NCI-H1436 (cell line): ENCODE data around the gene PLA2G5.

Experiments used
- DNase-seq: peaks from one replicate; lab custom pipeline; 2025; lab: John Stamatoyannopoulos, UW

PLA2G5 gene

DNA sequence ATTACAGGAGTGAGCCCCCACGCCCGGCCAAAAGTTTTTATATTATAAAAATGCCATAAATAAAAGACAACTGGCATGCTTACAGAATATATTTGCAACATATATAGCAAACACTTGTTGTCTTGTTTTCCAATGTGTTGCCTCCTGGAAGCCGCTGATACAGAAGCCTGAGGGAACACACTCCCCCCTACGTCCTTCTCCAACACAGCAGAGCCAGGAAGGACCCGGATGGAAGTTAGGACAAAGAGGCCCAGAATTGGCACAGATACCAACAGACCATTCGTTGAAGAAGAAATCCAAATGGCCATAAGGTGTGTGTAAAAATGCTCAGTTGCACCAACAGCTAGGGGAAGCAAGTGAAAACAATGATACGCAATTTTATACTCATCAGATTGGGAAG, 1.3 kb upstream of the PLA2G5 start:
- no peak for DNase-seq

DNA sequence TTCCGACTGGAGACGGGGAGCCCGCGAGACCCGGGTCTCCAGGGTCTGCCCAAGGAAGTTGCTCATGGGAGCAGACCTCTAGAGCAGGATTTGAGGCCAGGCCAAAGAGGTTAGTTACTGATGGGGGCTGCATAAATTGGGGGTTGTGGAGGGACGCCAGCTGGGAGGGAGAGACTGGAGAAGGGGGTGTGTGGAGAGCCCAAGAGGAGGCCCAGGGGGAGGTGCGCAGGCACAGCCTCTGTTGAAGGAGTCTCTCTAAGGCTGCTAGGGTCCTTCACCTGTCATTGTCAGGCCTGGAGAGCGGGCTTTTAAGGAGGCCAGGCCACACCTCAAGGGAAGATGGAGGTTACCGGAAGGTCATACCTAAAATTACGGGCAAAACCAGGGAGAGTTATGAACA, 363 bp downstream of the PLA2G5 start:
- DNase-seq, result no peak

DNA sequence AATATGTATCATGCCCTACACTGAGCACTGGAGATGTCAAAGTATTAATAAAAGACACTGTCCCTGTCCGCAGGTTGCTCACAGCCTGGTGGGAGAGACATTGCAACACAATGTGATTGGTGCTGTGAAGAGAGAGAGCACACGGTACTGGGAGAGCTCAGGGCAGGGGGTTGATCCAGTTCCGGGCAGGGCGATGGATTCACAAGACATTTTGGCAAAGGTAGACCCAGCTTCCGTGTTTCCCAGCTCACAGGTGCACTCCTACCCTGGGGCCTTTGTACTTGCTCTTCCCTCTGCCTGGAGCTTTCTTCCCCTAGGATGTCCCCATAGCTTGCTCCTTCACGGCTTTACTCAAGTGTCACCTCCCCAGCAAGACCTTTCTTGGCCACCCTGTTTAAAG, 1.4 kb downstream of the PLA2G5 start:
- DNase-seq, result no peak

DNA sequence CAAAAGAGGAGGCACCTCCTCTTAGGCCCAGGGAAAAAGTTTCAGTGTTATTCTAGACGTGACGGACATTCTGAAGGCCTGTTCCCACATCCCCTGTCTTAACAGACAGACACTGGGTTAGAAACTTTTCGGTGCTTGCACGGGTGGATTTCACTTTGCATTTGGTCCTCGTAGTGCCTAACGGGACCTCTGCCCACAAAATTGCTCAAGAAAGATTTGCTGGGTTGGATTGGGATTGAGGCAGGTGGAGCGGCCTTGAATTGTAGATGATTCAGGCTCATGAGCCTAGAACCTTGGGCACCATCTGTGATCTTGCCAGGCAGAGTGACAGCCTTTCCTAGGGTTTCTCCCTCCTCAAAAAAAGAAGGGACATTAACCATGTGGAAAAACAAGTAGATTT, 2.8 kb downstream of the PLA2G5 start:
- no peak for DNase-seq

DNA sequence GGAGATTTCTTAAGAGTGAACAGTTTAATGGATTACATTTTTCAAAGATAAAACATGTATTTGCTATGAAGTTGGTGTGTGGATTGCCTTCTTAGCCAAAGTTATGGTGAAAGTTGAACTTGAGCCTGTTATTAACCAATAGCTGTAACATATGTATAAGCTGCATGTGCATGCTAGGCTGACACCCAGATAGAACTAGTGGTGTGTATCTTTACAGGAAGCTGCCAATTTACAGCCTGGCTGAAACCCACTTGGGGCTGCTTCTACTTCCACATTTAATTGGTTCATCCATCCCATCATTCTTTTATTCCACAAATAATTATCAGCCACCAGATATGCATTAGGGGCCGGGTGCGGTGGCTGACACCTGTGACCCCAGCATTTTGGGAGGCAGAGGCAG, 3.3 kb downstream of the PLA2G5 start:
- DNase-seq, result no peak

DNA sequence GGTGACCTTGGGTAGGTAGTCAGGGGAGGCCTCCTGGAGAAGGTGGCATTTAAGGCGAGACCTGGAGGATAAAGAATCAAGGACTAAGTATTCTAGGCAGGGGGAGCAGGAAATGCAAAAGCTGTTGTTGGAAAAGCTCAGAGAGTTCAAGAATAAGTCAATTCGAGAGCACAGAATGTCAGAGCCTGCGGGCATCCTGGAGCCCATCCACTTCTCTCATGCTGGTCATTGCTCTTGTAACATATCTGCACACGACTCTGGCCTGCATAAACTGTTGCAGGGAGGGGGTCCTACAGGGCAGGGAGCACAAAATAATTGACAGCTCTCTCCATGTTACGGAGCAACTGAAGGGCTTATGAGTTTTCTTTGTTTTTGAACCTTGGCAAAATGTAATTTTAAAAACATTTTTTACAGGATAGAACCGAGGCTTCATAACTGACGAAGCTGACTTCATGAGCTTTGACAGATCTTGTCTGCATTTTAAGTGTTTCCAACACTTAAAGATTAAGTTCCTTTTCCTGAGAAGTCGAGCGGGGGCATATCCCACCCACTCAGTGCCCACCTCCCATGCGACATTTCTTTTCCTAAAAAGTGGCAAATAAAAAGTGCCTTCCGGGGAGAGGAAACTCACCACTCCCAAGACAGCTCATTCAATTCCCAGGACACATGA, 4.2 kb downstream of the PLA2G5 start:
- DNase-seq, result no peak

DNA sequence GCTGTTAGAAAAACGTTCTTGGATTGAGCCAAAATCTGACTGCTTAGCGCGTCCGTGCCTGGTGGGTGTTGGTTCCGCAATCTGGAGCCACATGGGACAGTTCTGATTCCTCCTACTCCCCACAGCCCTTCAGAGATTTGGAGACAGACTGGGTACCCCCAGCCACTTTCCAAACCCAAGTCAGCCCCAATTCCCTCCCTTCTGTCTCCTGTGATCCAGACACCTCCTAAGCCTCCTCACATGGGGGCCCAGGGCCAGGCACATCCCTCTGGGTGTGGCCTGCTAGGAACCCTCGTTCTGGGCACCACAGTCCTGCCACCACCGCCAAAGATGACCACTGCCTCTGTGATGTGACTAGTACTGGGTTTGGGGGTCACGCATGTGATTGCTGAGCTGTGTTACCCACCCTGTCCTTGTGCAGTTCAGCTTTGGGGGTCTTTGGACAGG, 4.8 kb downstream of the PLA2G5 start:
- DNase-seq, result no peak

DNA sequence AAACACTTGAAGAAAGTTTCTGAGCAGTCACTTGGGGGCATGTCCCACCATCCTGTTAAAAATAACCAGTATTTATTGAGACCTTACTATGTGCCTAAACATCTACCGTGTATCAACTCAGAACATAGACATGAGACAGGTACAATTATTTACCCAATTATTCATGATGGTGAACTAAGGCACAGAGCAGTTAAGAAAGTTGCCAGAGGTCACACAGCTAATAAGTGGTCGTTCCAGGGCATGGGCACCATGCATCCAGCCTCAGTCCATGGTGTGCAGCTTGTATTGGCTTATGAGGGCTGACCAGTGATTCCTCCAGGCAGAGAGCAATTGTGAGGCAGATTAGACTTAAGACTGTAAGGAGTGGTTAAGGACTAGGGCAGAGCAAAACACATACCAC, 5.4 kb downstream of the PLA2G5 start:
- DNase-seq, result no peak

DNA sequence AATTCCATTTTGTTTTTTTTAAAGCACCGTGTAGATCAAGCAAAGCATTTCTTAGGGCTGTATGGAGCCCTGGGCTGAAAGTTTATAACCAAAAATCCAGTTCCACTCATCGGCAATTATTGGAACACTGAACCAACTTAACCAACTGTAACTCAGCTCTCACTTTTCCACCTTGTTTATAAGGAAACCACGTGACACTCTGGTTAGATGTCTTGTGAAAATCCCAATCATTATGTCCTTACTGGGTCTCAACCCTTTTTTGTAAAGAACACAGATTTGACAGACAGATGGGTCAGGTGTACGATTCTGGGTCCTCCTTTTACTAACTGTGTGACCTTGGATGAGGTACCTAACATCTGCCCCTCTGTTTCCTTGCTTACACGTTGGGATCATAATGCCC, 6.2 kb downstream of the PLA2G5 start:
- no peak for DNase-seq

DNA sequence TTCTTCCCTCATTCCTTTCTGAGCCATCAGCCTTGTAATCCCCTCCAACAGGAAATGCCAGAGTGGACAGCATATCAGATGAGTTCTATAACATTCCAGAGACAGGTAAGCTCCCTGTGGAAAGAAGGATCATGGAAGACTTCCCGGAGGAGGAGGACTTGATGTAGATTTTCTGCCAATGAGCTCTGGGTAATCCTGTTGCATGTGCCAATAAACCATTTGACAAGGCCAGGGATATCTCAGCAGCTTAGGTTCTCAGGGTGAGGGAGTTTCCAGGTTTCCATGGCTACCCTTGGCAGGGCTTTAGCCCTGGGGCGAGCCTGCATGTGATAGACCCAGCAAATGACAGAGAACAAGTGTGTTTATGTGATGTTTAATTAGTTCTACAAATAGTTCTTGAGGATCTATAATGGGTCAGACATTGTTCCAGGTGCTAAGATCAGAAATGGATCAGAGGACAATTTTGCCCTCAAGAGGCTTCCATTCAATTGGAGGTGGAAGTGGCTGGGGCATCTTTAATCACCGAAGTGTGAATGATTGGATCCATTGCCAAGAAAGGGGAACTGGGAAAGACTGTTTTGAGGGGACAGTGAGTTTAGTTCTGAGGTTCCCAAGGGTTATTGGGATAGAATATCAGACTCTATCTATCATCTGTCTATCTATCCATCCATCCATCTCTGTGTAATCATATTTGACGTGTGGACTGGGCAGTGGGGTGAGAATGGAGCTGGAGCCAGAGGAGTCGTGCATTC, 6.9 kb downstream of the PLA2G5 start:
- DNase-seq, result no peak

DNA sequence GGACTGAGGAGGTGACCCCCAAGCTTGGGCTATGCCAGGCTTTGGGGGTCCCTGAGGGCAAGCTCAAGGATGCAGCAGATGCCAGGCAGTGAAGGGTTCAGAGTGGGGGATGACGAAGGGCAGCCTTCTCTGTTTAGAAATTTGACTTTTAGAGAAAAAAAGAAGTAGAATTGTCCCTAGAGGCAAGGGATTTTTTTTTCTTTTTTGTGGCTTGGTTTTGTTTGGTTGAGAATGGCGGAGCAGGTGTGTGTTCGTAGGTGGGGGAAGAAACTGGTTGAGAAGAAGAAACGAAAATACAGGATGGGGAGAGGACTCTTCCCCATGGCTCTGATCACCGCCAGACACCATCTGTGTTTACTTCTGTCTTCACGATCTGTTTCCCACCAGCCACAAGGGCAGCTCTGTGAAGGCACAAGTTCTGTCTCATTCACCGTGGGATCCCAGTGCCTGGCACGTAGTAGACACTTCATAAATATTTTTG, 8.2 kb downstream of the PLA2G5 start:
- DNase-seq, result no peak

DNA sequence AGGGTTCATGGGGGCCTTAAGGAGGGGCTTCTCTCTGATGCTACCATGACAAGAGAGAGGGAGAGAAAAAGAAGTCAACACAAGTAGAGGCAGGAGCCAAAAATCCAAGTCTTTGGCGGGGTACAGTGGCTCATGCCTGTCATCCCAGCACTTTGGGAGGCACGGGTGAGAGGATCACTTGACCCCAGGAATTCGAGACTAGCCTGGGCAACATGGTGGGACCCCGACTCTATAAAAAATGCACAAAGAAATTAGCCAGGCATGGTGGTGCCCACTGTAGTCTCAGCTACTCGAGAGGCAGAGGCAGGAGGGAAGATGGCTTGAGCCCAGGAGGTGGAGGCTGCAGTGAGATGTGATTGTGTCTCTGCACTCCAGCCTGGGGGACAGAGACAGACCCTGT, 8.7 kb downstream of the PLA2G5 start:
- DNase-seq, result no peak

DNA sequence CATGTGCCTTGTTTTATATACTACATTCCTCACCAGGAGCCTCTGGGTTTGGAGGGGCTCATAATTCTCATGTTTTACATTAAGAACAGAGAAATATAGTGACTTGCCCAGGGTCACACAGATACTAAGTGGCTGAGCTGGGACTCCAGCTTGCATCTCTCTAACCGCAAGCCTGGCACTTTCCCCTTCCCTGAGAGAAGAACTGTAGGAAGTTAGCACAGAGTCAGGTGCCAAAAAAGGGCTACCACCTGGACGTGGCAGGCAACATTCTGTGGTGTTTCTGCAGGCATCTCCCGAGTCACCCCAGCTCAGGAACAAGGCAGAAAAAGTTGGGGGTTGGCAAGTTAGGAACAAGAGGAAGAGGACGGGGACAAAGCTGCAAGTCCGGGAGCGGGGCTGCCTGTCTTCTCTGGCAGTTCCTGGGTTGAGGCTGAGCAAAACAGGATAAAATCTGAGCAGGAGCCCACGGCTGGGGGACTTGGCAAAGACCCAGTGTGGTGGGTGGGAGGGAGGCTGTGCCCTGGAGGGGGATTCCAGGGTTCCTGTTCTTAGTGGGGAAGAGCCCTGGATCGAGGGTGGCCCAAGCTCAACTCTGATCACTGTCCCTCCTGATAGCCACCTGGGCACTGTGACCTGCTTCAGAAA, 9.8 kb downstream of the PLA2G5 start:
- DNase-seq, result no peak

DNA sequence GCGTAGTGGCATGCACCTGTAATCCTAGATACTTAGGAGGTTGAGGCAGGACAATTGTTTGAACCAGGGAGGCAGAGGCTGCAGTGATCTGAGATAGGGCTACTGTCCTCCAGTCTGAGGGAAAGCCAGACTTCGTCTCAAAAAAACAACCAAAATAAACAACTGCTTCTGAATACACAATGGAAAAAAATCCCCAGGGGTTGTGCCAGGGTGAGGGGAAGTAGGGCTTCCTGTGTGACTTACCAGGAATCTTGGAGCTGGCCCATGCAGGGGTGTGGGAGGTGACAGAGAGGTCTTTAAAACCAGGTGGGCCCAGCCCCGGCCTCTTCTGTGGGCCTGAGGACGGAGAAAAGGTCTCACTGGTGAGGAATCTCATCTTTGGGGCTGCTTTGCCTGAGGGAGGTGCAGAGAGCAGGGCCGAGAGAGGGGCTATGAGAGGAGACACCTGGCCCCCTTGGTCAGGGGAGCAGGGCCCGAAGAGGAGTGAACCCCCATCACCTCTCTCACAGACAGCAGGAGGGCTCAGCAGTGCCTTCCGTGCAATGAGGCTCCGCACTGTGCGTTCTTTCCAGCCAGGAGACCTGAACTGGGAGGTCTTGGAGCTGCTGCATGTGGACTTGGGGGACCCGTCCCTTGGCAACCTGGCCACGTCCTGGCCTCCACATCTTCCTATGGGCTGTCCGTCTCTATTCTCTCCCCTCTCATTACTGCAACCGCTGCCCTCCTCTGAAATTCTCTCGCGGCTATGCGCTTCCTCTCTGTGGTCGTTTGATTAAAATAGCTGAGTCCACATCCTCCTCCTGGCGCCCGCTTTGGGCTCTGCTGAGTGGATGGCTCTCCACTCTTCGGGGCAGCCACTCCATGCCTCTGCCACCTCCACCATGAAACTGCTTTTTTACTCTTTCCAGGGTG, 10.7 kb downstream of the PLA2G5 start:
- no peak for DNase-seq

DNA sequence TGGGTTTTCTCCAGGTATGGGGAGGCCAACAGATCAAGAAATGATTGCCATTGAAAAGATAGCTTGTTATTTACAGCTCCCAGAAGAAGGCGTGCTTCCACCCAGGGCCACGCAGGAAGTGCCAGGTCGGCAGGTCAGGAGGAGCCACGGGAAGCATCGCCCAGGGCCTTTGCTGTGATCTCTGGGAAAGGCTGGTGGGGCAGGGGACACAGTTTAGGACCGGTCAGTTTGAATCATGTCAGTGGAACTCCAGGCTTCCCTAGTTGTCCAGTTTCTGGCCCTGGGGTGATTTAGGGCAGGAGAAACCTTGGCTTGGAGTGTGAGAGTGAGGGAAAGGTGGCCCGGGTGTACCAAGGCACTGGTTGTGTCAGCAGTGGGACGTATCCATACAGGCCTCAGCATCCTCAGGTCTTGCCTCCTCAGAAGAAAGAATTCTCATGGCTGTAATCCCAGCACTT, 11.4 kb downstream of the PLA2G5 start:
- no peak for DNase-seq

DNA sequence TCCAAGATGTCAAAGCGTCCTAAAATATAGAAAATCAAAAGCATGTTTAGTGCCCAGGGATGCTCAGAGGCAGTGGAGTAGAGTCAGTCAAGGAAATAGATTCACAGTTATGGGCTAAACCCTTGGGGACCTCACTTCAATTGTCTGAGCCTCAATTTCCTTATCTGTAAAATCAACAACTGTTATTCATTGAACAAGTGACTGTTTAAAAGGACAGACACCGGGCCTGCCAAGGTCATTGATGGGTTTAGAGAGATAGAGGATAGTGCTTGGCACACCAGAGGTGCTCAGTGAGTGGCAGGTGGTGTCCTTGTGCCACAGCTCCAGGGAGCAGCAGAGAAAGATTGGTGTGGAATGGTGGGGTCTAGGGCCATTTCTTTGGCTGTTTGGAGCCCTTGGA, 12.8 kb downstream of the PLA2G5 start:
- no peak for DNase-seq

DNA sequence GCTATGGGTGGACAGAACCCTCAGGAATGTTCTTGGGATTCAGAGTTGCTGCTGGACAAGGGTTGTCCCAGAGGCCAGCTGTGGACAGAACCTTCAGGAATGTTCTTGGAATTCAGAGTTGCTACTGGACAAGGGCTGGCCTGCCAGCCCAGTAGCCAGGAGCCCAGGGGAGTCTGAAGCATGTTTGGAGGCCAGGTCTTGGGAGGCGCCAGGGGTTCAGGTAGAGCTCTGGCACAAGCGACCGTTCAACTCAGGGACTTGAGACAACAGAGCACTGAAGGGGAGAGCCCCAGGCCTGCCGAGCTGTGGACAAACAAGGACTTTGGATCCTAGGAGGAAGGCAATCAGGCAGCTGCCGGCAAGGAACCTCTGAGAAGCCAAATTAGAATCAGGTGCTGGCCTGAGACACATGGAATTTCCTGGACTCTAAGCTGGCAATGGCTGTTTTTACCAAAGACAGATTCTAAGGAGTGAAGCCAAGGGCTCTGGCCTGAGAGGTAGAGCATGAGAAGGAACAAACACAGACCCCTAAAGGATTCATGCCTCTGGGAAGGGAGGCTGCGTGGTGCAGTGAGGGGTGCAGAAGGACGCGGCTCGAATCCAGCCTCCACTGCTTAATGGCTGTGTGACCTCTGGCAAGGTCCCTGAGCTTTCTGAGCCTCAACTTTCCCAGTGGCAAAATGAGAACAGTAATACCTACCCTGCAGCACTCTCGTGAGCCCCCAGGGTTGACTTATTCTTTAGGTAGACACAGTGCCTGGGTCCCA, 13.4 kb downstream of the PLA2G5 start:
- no peak for DNase-seq

DNA sequence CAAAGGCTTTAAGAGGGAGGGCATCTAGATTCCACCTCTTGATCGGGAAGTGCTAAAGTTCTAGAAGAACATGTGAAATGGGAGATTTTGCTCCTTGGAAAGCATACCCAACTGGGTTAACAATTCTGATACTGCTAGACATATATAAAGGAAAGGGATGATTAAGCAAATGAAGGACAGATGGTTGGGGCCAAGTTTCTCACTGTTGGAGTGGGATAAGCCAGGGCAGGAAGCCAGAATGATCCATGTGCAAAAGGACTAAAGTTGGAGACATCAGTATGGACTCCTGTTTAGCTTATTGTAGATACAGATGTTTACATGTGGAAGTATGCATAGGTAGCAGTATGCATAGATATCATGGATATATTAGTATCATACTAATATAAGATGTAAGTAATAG, 16.8 kb downstream of the PLA2G5 start:
- no peak for DNase-seq

DNA sequence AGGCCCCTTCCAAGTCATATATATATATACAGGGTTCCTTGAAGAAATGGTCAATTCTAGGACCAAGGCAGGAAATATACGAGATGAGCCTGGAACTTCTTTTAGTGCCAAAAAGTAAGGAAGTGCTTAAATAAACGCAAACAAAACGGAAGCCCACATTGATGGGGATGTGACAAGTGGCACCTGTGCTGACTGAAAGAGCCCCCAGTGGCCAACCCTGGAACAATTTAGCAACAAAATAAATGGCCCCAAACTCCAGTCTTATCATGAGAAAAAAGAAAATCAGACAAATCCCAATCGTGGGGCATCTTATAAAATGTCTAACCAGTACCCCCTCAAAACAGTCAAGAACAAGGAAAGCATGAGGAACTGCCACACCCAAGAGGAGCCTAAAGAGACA, 17.7 kb downstream of the PLA2G5 start:
- DNase-seq, result no peak

DNA sequence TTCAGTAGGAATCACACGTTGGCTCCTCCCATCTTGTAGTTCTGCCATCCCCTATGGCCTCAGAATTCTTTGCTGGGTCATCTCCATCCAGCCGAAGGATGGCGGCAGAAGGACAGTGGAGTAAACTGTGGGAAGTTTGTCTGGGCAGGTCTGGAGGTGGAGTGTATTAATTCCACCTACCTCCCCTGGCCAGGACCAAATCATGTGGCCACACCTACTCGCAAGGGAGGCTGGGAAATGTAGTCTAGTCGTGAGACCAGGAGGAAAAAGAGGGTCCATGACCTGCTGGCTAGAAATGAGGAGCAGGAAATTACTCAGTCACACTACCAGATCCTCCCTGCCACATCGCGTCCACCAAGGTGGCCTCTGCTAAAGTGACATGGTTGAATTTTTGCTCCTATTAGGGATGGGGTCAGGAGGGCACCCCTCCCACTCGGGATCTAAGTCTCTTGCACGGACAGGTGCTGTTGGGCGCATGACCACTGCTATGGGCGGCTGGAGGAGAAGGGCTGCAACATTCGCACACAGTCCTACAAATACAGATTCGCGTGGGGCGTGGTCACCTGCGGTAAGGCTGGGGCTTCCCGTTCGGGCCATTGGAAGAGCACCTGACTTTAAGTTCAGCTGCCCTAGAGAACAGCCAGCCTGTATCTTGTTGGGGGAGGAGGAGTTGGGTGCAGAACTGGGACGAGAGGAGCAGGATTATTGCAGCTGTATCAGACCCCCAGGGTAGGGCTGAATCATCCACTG, 19.5 kb downstream of the PLA2G5 start:
- no peak for DNase-seq

DNA sequence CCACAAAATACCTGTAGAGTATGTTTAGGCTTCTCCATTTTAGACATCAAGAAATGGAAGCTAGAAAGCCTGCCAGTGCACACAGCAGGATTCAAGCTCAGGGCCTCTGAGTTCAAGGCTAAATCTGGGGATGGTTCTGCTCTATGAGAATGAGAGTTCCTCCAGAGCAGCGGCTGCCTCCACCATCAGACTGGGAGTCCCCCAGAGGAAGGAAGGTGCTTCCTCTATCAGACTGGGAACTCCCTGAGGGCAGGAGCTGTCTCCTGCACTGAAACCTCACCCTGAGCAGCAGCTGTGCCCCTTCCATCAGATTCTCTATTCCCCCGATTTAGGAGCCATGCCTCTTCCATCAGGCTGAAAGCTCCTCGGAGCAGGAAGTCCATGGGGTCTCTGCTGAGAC, 20.1 kb downstream of the PLA2G5 start:
- no peak for DNase-seq
